CD14-positive monocyte (primary cell): ENCODE measurements around the gene PLCB1. TPM values are rescaled to one million over a fixed set of nuclear protein-coding genes. Genes with fewer than 3 reads are reported as not detected.

Source experiments
- DNase-seq, 3 donors: peaks; one replicate each; pipeline ENCODE4 v3.0.0-alpha.2; 2011 to 2022
- H2AFZ ChIP-seq: 2 replicates; pipeline ENCODE4 v1.6.0; 2012; ENCODE audit warnings: mild to moderate bottlenecking, low read depth, low read length, inconsistent platforms; ENCODE audit not compliant: insufficient read depth, poor library complexity, severe bottlenecking
- H3K27ac ChIP-seq, 2 donors: 1 replicate in 1 of 2; 2 replicates in 1 of 2; pipeline ENCODE4 v1.5.1; 2012 to 2013; ENCODE audit warnings: low read length in 2 of 2, control low read depth in 1 of 2, inconsistent platforms in 1 of 2, low read depth in 1 of 2, mild to moderate bottlenecking in 1 of 2
- H3K27me3 ChIP-seq, 2 donors: one replicate each; pipeline versions ENCODE4 v1.6.0 to v1.6.1; 2011 to 2013; ENCODE audit warnings: low read length in 2 of 2; ENCODE audit not compliant: control insufficient read depth in 2 of 2, insufficient read depth in 2 of 2
- H3K36me3 ChIP-seq, 2 donors: replicated peaks in 1 of 2; 1 replicate in 1 of 2; 2 replicates in 1 of 2; pipeline versions ENCODE4 v1.5.1 to v1.6.1; 2012 to 2013; ENCODE audit warnings: low read length in 2 of 2, control low read depth in 1 of 2, inconsistent platforms in 1 of 2, mild to moderate bottlenecking in 1 of 2; ENCODE audit not compliant: insufficient read depth in 2 of 2, control insufficient read depth in 1 of 2
- H3K4me1 ChIP-seq, 2 donors: 1 replicate in 1 of 2; 2 replicates in 1 of 2; pipeline versions ENCODE4 v1.5.1 to v1.6.1; 2012 to 2013; ENCODE audit warnings: low read length in 2 of 2, control low read depth in 1 of 2, inconsistent platforms in 1 of 2, mild to moderate bottlenecking in 1 of 2, moderate library complexity in 1 of 2; ENCODE audit not compliant: insufficient read depth in 2 of 2, control insufficient read depth in 1 of 2
- H3K4me2 ChIP-seq: replicated peaks from 2 replicates; pipeline ENCODE3; 2012; ENCODE audit warnings: low read length, moderate library complexity, mild to moderate bottlenecking; ENCODE audit not compliant: poor library complexity, severe bottlenecking; ENCODE audit errors: extremely low read depth
- H3K4me3 ChIP-seq, 3 experiments: fragments of 200-600 bp in 1 of 3; sonication (generic) in 1 of 3; replicated peaks in 1 of 3; 1 replicate in 2 of 3; 2 replicates in 1 of 3; pipeline ENCODE4 v1.5.1; 2011 to 2013; ENCODE audit warnings: low read length in 3 of 3, mild to moderate bottlenecking in 3 of 3, control low read depth in 2 of 3, low read depth in 2 of 3, inconsistent platforms in 1 of 3, moderate library complexity in 1 of 3
- H3K79me2 ChIP-seq: 2 replicates; pipeline ENCODE4 v1.6.0; 2012; ENCODE audit warnings: mild to moderate bottlenecking, control low read depth, inconsistent platforms, low read length, moderate library complexity; ENCODE audit not compliant: insufficient read depth
- H3K9ac ChIP-seq: 2 replicates; pipeline ENCODE4 v1.6.0; 2017; ENCODE audit warnings: low read length, mild to moderate bottlenecking; ENCODE audit not compliant: insufficient read depth, poor library complexity, severe bottlenecking
- H3K9me3 ChIP-seq, 2 donors: replicated peaks in 1 of 2; 1 replicate in 1 of 2; 2 replicates in 1 of 2; pipeline versions ENCODE4 v1.5.1 to v1.6.1; 2012 to 2013; ENCODE audit warnings: low read length in 2 of 2, control low read depth in 1 of 2; ENCODE audit not compliant: control insufficient read depth in 1 of 2, insufficient read depth in 1 of 2
- H4K20me1 ChIP-seq: 2 replicates; pipeline ENCODE4 v1.6.0; 2012; ENCODE audit warnings: mild to moderate bottlenecking, low read length, control low read depth, moderate library complexity; ENCODE audit not compliant: insufficient read depth
- H3K27ac Mint-ChIP-seq, 7 donors: one replicate each; pipeline ENCODE4 v1.8.0; 2020; ENCODE audit warnings: mild to moderate bottlenecking in 7 of 7, mixed read lengths in 7 of 7, moderate library complexity in 6 of 7, inconsistent platforms in 2 of 7
- H3K27me3 Mint-ChIP-seq, 3 donors: one replicate each; pipeline ENCODE4 v1.8.0; 2021 to 2022; ENCODE audit warnings: low read depth in 3 of 3, mild to moderate bottlenecking in 3 of 3, mixed read lengths in 3 of 3, moderate library complexity in 3 of 3, inconsistent platforms in 1 of 3
- H3K36me3 Mint-ChIP-seq, 2 donors: one replicate each; pipeline ENCODE4 v1.8.0; 2020; ENCODE audit warnings: mixed read lengths in 2 of 2, inconsistent platforms in 1 of 2, mild to moderate bottlenecking in 1 of 2
- H3K4me1 Mint-ChIP-seq: one replicate; pipeline ENCODE4 v1.8.0; 2020; ENCODE audit warnings: mild to moderate bottlenecking, mixed read lengths
- H3K4me3 Mint-ChIP-seq, 2 donors: one replicate each; pipeline ENCODE4 v1.8.0; 2020; ENCODE audit warnings: mild to moderate bottlenecking in 2 of 2, mixed read lengths in 2 of 2, moderate library complexity in 1 of 2
- H3K9me3 Mint-ChIP-seq, 7 donors: one replicate each; pipeline ENCODE4 v1.8.0; 2020 to 2022; ENCODE audit warnings: mixed read lengths in 7 of 7, mild to moderate bottlenecking in 6 of 7, moderate library complexity in 6 of 7, inconsistent platforms in 2 of 7
- CTCF ChIP-seq: fragments of 200-600 bp; IDR thresholded peaks from one replicate; pipeline ENCODE4 v1.8.0; 2022; ENCODE audit warnings: antibody characterized with exemption, mild to moderate bottlenecking
- WGBS: methylation state at CpG from one replicate; pipeline ENCODE4 v1.1.5; 2013; ENCODE audit warnings: missing lambda C conversion rate; ENCODE audit not compliant: insufficient coverage; 5-methylcytosine and 5-hydroxymethylcytosine counted together
- intact Hi-C, 2 donors: fragments of 100-400 bp; cut with micrococcal nuclease; formaldehyde crosslinking; loops; one replicate each; pipeline versions ENCODE4 v1.15.0 to v1.15.1; 2023
- polyA plus RNA-seq, 3 donors: library from polyadenylated mRNA; depleted of rRNA in 1 of 3; unstranded in 2 of 3; stranded (reverse) in 1 of 3; fragments of 300-500 nt in 2 of 3; fragments of >200 nt in 1 of 3; fragmentation: Illumina TruSeq in 2 of 3; gene quantifications; 1 replicate in 2 of 3; 2 replicates in 1 of 3; pipeline ENCODE4 v1.2.3, GENCODE V29; 2012 to 2021

The PLCB1 gene
- polyA plus RNA-seq, 3 donors = 8.6 to 16.4 (median 13.2) TPM

GRCh38 chr20:8735014-8735413 lies 602.9 kb downstream of the PLCB1 start:
- Mint-ChIP-seq H3K27ac (no peak overlapping the region), H3K27me3 (no peaks in the 10 kb centered on the region), H3K4me3 (no peak overlapping the region), H3K9me3 (no peaks in the 10 kb centered on the region), H3K4me1 (no peaks in the 10 kb centered on the region), H3K36me3 (peaks cover 14 to 18% of the 10 kb centered on the region in 2 donors)
- no peak for TF ChIP-seq CTCF
- H2AFZ ChIP-seq = no peak overlapping the region
- H3K79me2 ChIP-seq = no peaks in the 10 kb centered on the region
- intact Hi-C loops = no loop called here
- no CpG with 5 or more reads among the region's 3 CpGs for WGBS
- H3K4me1 ChIP-seq = no peaks in the 10 kb centered on the region
- H3K9ac ChIP-seq = no peak overlapping the region
- H3K27me3 ChIP-seq = no peaks in the 10 kb centered on the region
- H3K9me3 ChIP-seq = no peaks in the 10 kb centered on the region
- peaks cover 6 to 15% of the 10 kb centered on the region in 2 donors for H3K36me3 ChIP-seq
- H3K27ac ChIP-seq = no peak overlapping the region
- DNase-seq = no peak
- H3K4me3 ChIP-seq = no peak overlapping the region
- H4K20me1 ChIP-seq = no peaks in the 10 kb centered on the region
- H3K4me2 ChIP-seq = no peak overlapping the region

- TF ChIP-seq CTCF = no peak
- H3K4me3 Mint-ChIP-seq = no peak overlapping the region
- Histone ChIP-seq H2AFZ (no peak overlapping the region), H3K27me3 (no peaks in the 10 kb centered on the region), H3K4me3 (no peak overlapping the region), H3K4me1 (no peaks in the 10 kb centered on the region), H4K20me1 (no peaks in the 10 kb centered on the region), H3K36me3 (peaks cover 11 to 22% of the 10 kb centered on the region in 2 donors), H3K27ac (no peak overlapping the region), H3K9ac (no peak overlapping the region), H3K79me2 (no peaks in the 10 kb centered on the region), H3K9me3 (no peaks in the 10 kb centered on the region), H3K4me2 (no peak overlapping the region)
- H3K4me1 Mint-ChIP-seq = no peaks in the 10 kb centered on the region
- DNase-seq = no peak
- H3K27me3 Mint-ChIP-seq = no peaks in the 10 kb centered on the region
- H3K9me3 Mint-ChIP-seq = no peaks in the 10 kb centered on the region
- intact Hi-C loops = no loop called here
- H3K36me3 Mint-ChIP-seq = peaks cover 18 to 23% of the 10 kb centered on the region in 2 donors
- no peak overlapping the region for H3K27ac Mint-ChIP-seq
These were observed 603.6 kb downstream of the PLCB1 start for GRCh38 chr20:8735674-8736073.
